Astrocyte of the spinal cord (primary cell): ENCODE data around the gene DIAPH1.
A peak's percentile ranks its signal among the peaks of the same experiment; 100 is the strongest.

ENCODE experiments used
- DNase-seq: peaks from one replicate; pipeline ENCODE4 v3.0.0; 2011; ENCODE audit warnings: low read depth, low spot score
- H3K4me3 ChIP-seq: 2 replicates; pipeline ENCODE4 v1.5.1; 2011; ENCODE audit warnings: low read depth, mild to moderate bottlenecking, low read length, moderate library complexity
- CTCF ChIP-seq: IDR thresholded peaks from 2 replicates; pipeline ENCODE4 v1.5.1; 2012; ENCODE audit warnings: low read depth, mild to moderate bottlenecking, low read length, inconsistent platforms
- in situ Hi-C: cut with HindIII; loops from 2 replicates; pipeline ENCODE4 v1.10.0; 2017; ENCODE audit warnings: low sequenced_read_pairs

Gene DIAPH1

GRCh38 chr5:141519605-141520565 is 98.9 kb downstream of the DIAPH1 start:
- H3K4me3 ChIP-seq, result no peak overlapping the region
- DNase-seq, result peak; percentile 53
- in situ Hi-C loops, result no loop called here
- TF ChIP-seq CTCF, result no peak

GRCh38 chr5:141518618-141519015 is 100.2 kb downstream of the DIAPH1 start:
- TF ChIP-seq CTCF, result no peak
- H3K4me3 ChIP-seq, result no peak overlapping the region
- in situ Hi-C loops, result no loop called here
- DNase-seq, result no peak

GRCh38 chr5:141517880-141518617 is 100.8 kb downstream of the DIAPH1 start:
- no peak overlapping the region for H3K4me3 ChIP-seq
- no peak for TF ChIP-seq CTCF
- in situ Hi-C loops, result no loop called here
- DNase-seq, result no peak

GRCh38 chr5:141517312-141517711 is 101.5 kb downstream of the DIAPH1 start:
- DNase-seq, result no peak
- no peak overlapping the region for H3K4me3 ChIP-seq
- in situ Hi-C loops, result no loop called here
- TF ChIP-seq CTCF, result no peak

GRCh38 chr5:141516672-141517025 is 102.2 kb downstream of the DIAPH1 start:
- no peak for TF ChIP-seq CTCF
- in situ Hi-C loops, result no loop called here
- no peak for DNase-seq
- no peak overlapping the region for H3K4me3 ChIP-seq

- DNase-seq, result no peak
- H3K4me3 ChIP-seq, result no peak overlapping the region
- in situ Hi-C loops, result no loop called here
- TF ChIP-seq CTCF, result no peak
These were observed 102.7 kb downstream of the DIAPH1 start for GRCh38 chr5:141515946-141516671.
